ENCODE measurements around the gene CAV1. TPM values are rescaled to one million over a fixed set of nuclear protein-coding genes. Genes with fewer than 3 reads are reported as not detected.

CAV1 gene
- total RNA-seq, 1 experiment from 2014 or later, result not detected

- no peak overlapping the region for H3K9ac ChIP-seq (ENCODE audit: low read length)
- H3K4me3 ChIP-seq (ENCODE audit: low read length), result no peak overlapping the region
- H2AFZ ChIP-seq (ENCODE audit: low read length), result no peak overlapping the region
- no peaks in the 10 kb centered on the region for H3K9me2 ChIP-seq (replicated peaks; ENCODE audit: insufficient read depth, low read length)
- no peaks in the 10 kb centered on the region for H4K20me1 ChIP-seq (ENCODE audit: insufficient read depth, low read depth, low read length)
- no peak for DNase-seq
- H3K9me3 ChIP-seq (ENCODE audit: low read length), result no peaks in the 10 kb centered on the region
- no peaks in the 10 kb centered on the region for H3K79me2 ChIP-seq (ENCODE audit: low read length)
- H3K4me1 ChIP-seq (ENCODE audit: low read length), result peaks cover 9% of the 10 kb centered on the region
- no peak overlapping the region for H3K4me2 ChIP-seq (ENCODE audit: low read depth, low read length, poor library complexity, severe bottlenecking)
- peaks cover 4% of the 10 kb centered on the region; the same call in 1 of the 2 replicates for H3K27me3 ChIP-seq (ENCODE audit: low read length)
- no peaks in the 10 kb centered on the region for H3K36me3 ChIP-seq (ENCODE audit: insufficient read depth, low read length)
- no peak overlapping the region for H3K27ac ChIP-seq (ENCODE audit: low read length)
These were observed 4.4 kb downstream of the CAV1 start for GRCh38 chr7:116529250-116529649.

GRCh38 chr7:116530107-116530820 is 5.4 kb downstream of the CAV1 start:
- Histone ChIP-seq H3K4me2 (ENCODE audit: low read depth, low read length, poor library complexity, severe bottlenecking) (no peak overlapping the region), H3K9me2 (replicated peaks; ENCODE audit: insufficient read depth, low read length) (no peaks in the 10 kb centered on the region), H3K27me3 (ENCODE audit: low read length) (peaks cover 4% of the 10 kb centered on the region; the same call in 1 of the 2 replicates), H3K36me3 (ENCODE audit: insufficient read depth, low read length) (no peaks in the 10 kb centered on the region), H3K27ac (ENCODE audit: low read length) (no peak overlapping the region), H2AFZ (ENCODE audit: low read length) (no peak overlapping the region), H3K9ac (ENCODE audit: low read length) (no peak overlapping the region), H3K4me3 (ENCODE audit: low read length) (no peak overlapping the region), H3K4me1 (ENCODE audit: low read length) (peaks cover 9% of the 10 kb centered on the region), H4K20me1 (ENCODE audit: insufficient read depth, low read depth, low read length) (no peaks in the 10 kb centered on the region), H3K9me3 (ENCODE audit: low read length) (no peaks in the 10 kb centered on the region), H3K79me2 (ENCODE audit: low read length) (no peaks in the 10 kb centered on the region)
- DNase-seq, result no peak

GRCh38 chr7:116532102-116532688 is 7.4 kb downstream of the CAV1 start:
- Histone ChIP-seq H3K79me2 (ENCODE audit: low read length) (no peaks in the 10 kb centered on the region), H4K20me1 (ENCODE audit: insufficient read depth, low read depth, low read length) (no peaks in the 10 kb centered on the region), H3K27me3 (ENCODE audit: low read length) (no peaks in the 10 kb centered on the region), H3K27ac (ENCODE audit: low read length) (no peak overlapping the region), H3K4me2 (ENCODE audit: low read depth, low read length, poor library complexity, severe bottlenecking) (no peak overlapping the region), H3K4me3 (ENCODE audit: low read length) (no peak overlapping the region), H2AFZ (ENCODE audit: low read length) (no peak overlapping the region), H3K4me1 (ENCODE audit: low read length) (no peaks in the 10 kb centered on the region), H3K36me3 (ENCODE audit: insufficient read depth, low read length) (no peaks in the 10 kb centered on the region), H3K9me3 (ENCODE audit: low read length) (no peaks in the 10 kb centered on the region), H3K9me2 (replicated peaks; ENCODE audit: insufficient read depth, low read length) (no peaks in the 10 kb centered on the region), H3K9ac (ENCODE audit: low read length) (no peak overlapping the region)
- no peak for DNase-seq

DNA sequence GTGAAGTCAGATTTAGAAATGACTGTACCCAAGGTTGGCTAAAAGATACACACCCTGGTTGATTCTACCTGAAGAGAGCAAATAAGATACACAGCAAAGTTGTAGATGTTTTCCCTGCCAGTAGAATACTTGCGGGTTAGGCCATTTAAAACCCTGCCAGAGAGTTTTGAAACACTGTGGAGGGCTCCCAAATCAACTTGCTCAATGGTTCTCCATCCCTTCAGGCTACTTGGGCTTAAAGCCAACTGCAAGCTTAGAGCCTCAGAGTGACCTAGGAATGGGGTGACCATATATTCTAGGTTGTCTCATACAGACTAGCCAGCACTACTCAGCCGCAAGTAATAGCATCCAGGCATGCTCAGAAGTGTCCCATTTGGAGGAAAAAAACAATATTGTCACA is 10.0 kb downstream of the CAV1 start:
- H2AFZ ChIP-seq (ENCODE audit: low read length), result no peak overlapping the region
- H3K4me3 ChIP-seq (ENCODE audit: low read length), result no peak overlapping the region
- no peaks in the 10 kb centered on the region; the same call in 1 of the 2 replicates for H3K27me3 ChIP-seq (ENCODE audit: low read length)
- H3K4me2 ChIP-seq (ENCODE audit: low read depth, low read length, poor library complexity, severe bottlenecking), result no peak overlapping the region
- H3K36me3 ChIP-seq (ENCODE audit: insufficient read depth, low read length), result no peaks in the 10 kb centered on the region
- H3K79me2 ChIP-seq (ENCODE audit: low read length), result no peaks in the 10 kb centered on the region
- no peak overlapping the region for H3K27ac ChIP-seq (ENCODE audit: low read length)
- no peaks in the 10 kb centered on the region for H4K20me1 ChIP-seq (ENCODE audit: insufficient read depth, low read depth, low read length)
- H3K9me3 ChIP-seq (ENCODE audit: low read length), result no peaks in the 10 kb centered on the region
- H3K4me1 ChIP-seq (ENCODE audit: low read length), result no peaks in the 10 kb centered on the region
- no peak overlapping the region for H3K9ac ChIP-seq (ENCODE audit: low read length)
- DNase-seq, result no peak
- no peaks in the 10 kb centered on the region for H3K9me2 ChIP-seq (replicated peaks; ENCODE audit: insufficient read depth, low read length)

- no peak overlapping the region for H3K4me3 ChIP-seq (ENCODE audit: low read length)
- H3K27ac ChIP-seq (ENCODE audit: low read length), result no peak overlapping the region
- H3K9me2 ChIP-seq (replicated peaks; ENCODE audit: insufficient read depth, low read length), result no peaks in the 10 kb centered on the region
- no peaks in the 10 kb centered on the region for H3K36me3 ChIP-seq (ENCODE audit: insufficient read depth, low read length)
- H4K20me1 ChIP-seq (ENCODE audit: insufficient read depth, low read depth, low read length), result no peaks in the 10 kb centered on the region
- no peak overlapping the region for H3K9ac ChIP-seq (ENCODE audit: low read length)
- no peak overlapping the region for H2AFZ ChIP-seq (ENCODE audit: low read length)
- no peaks in the 10 kb centered on the region for H3K79me2 ChIP-seq (ENCODE audit: low read length)
- no peaks in the 10 kb centered on the region for H3K9me3 ChIP-seq (ENCODE audit: low read length)
- no peaks in the 10 kb centered on the region; the same call in 1 of the 2 replicates for H3K27me3 ChIP-seq (ENCODE audit: low read length)
- no peak for DNase-seq
- no peaks in the 10 kb centered on the region for H3K4me1 ChIP-seq (ENCODE audit: low read length)
- H3K4me2 ChIP-seq (ENCODE audit: low read depth, low read length, poor library complexity, severe bottlenecking), result no peak overlapping the region
These were observed 10.6 kb downstream of the CAV1 start for GRCh38 chr7:116535416-116535815.

GRCh38 chr7:116538138-116538537 is 13.3 kb downstream of the CAV1 start:
- Histone ChIP-seq H3K9me2 (replicated peaks; ENCODE audit: insufficient read depth, low read length) (no peaks in the 10 kb centered on the region), H3K4me2 (ENCODE audit: low read depth, low read length, poor library complexity, severe bottlenecking) (no peak overlapping the region), H4K20me1 (ENCODE audit: insufficient read depth, low read depth, low read length) (no peaks in the 10 kb centered on the region), H3K36me3 (ENCODE audit: insufficient read depth, low read length) (no peaks in the 10 kb centered on the region), H3K27ac (ENCODE audit: low read length) (no peak overlapping the region), H3K4me1 (ENCODE audit: low read length) (no peaks in the 10 kb centered on the region), H2AFZ (ENCODE audit: low read length) (no peak overlapping the region), H3K9ac (ENCODE audit: low read length) (no peak overlapping the region), H3K9me3 (ENCODE audit: low read length) (no peaks in the 10 kb centered on the region), H3K4me3 (ENCODE audit: low read length) (no peak overlapping the region), H3K79me2 (ENCODE audit: low read length) (no peaks in the 10 kb centered on the region), H3K27me3 (ENCODE audit: low read length) (no peaks in the 10 kb centered on the region; the same call in 1 of the 2 replicates)
- DNase-seq, result no peak

- Histone ChIP-seq H3K36me3 (ENCODE audit: insufficient read depth, low read length) (no peaks in the 10 kb centered on the region), H3K79me2 (ENCODE audit: low read length) (no peaks in the 10 kb centered on the region), H3K4me2 (ENCODE audit: low read depth, low read length, poor library complexity, severe bottlenecking) (no peak overlapping the region), H3K9ac (ENCODE audit: low read length) (no peak overlapping the region), H3K27me3 (ENCODE audit: low read length) (no peaks in the 10 kb centered on the region; the same call in 1 of the 2 replicates), H3K4me3 (ENCODE audit: low read length) (no peak overlapping the region), H3K9me3 (ENCODE audit: low read length) (no peaks in the 10 kb centered on the region), H4K20me1 (ENCODE audit: insufficient read depth, low read depth, low read length) (no peaks in the 10 kb centered on the region), H2AFZ (ENCODE audit: low read length) (no peak overlapping the region), H3K4me1 (ENCODE audit: low read length) (no peaks in the 10 kb centered on the region), H3K27ac (ENCODE audit: low read length) (no peak overlapping the region), H3K9me2 (replicated peaks; ENCODE audit: insufficient read depth, low read length) (no peaks in the 10 kb centered on the region)
- DNase-seq, result no peak
These were observed 15.0 kb downstream of the CAV1 start for GRCh38 chr7:116539879-116540278.

GRCh38 chr7:116540743-116541142 is 15.9 kb downstream of the CAV1 start:
- H3K9me2 ChIP-seq (replicated peaks; ENCODE audit: insufficient read depth, low read length), result no peaks in the 10 kb centered on the region
- H2AFZ ChIP-seq (ENCODE audit: low read length), result no peak overlapping the region
- no peak overlapping the region for H3K9ac ChIP-seq (ENCODE audit: low read length)
- no peaks in the 10 kb centered on the region for H3K9me3 ChIP-seq (ENCODE audit: low read length)
- no peaks in the 10 kb centered on the region for H3K4me1 ChIP-seq (ENCODE audit: low read length)
- no peaks in the 10 kb centered on the region for H3K79me2 ChIP-seq (ENCODE audit: low read length)
- H3K27me3 ChIP-seq (ENCODE audit: low read length), result no peaks in the 10 kb centered on the region; the same call in 1 of the 2 replicates
- no peak for DNase-seq
- no peaks in the 10 kb centered on the region for H3K36me3 ChIP-seq (ENCODE audit: insufficient read depth, low read length)
- no peak overlapping the region for H3K27ac ChIP-seq (ENCODE audit: low read length)
- no peak overlapping the region for H3K4me3 ChIP-seq (ENCODE audit: low read length)
- no peak overlapping the region for H3K4me2 ChIP-seq (ENCODE audit: low read depth, low read length, poor library complexity, severe bottlenecking)
- no peaks in the 10 kb centered on the region for H4K20me1 ChIP-seq (ENCODE audit: insufficient read depth, low read depth, low read length)
